T-helper 17 cell (primary cell): ENCODE measurements around the gene RASSF3. TPM values are rescaled to one million over a fixed set of nuclear protein-coding genes. Genes with fewer than 3 reads are reported as not detected.
"Not testable (repeated sequence)": the region's sequence is repeated elsewhere in the genome, so short reads cannot be mapped to it uniquely, and the experiment has no call there.

ENCODE experiments used
- ATAC-seq: fragments of 150-1000 bp; cut with Tn5 transposase; 2 replicates; pipeline ENCODE4 v1.10.0; 2021; ENCODE audit warnings: mild to moderate bottlenecking, moderate library complexity
- DNase-seq, 3 donors: peaks; one replicate each; pipeline versions ENCODE4 v3.0.0 to v3.0.0-alpha.2; 2020 to 2021
- H3K9me3 ChIP-seq: one replicate; pipeline ENCODE4 v1.7.0; 2013; ENCODE audit warnings: low read length, mild to moderate bottlenecking; ENCODE audit not compliant: control insufficient read depth, poor library complexity, severe bottlenecking
- H3K27ac Mint-ChIP-seq: one replicate; pipeline ENCODE4 v1.8.0; 2022; ENCODE audit warnings: mild to moderate bottlenecking, moderate library complexity, mixed read lengths
- H3K27me3 Mint-ChIP-seq: one replicate; pipeline ENCODE4 v1.8.0; 2022; ENCODE audit warnings: mixed read lengths
- H3K36me3 Mint-ChIP-seq: one replicate; pipeline ENCODE4 v1.8.0; 2022; ENCODE audit warnings: low read depth, mixed read lengths
- H3K4me1 Mint-ChIP-seq: one replicate; pipeline ENCODE4 v1.8.0; 2022; ENCODE audit warnings: mild to moderate bottlenecking, mixed read lengths
- H3K4me3 Mint-ChIP-seq: one replicate; pipeline ENCODE4 v1.8.0; 2022; ENCODE audit warnings: mild to moderate bottlenecking, moderate library complexity, mixed read lengths
- total RNA-seq, 4 donors: library from RNA in 2 of 4; stranded (reverse) in 2 of 4; gene quantifications; one replicate each; pipeline ENCODE4 v1.2.3 and lab custom pipeline; 2022 to 2026

RASSF3 gene
- total RNA-seq, 2 donors from 2014 or later, result 114 to 116 TPM

GRCh38 chr12:64687816-64688215 is 77.5 kb downstream of the RASSF3 start:
- ATAC-seq, result no peak
- Mint-ChIP-seq H3K27me3 (no peaks in the 10 kb centered on the region), H3K36me3 (peaks cover 12% of the 10 kb centered on the region), H3K4me3 (peak overlapping the region; percentile 52), H3K27ac (peak overlapping the region; percentile 100), H3K4me1 (peaks cover 54% of the 10 kb centered on the region)
- no peak for DNase-seq
- no peaks in the 10 kb centered on the region for H3K9me3 ChIP-seq

GRCh38 chr12:64688219-64688618 is 77.9 kb downstream of the RASSF3 start:
- H3K36me3 Mint-ChIP-seq, result peaks cover 12% of the 10 kb centered on the region
- H3K4me1 Mint-ChIP-seq, result peaks cover 51% of the 10 kb centered on the region
- no peak for ATAC-seq

GRCh38 chr12:64688715-64689114 is 78.4 kb downstream of the RASSF3 start:
- Mint-ChIP-seq H3K27me3 (no peaks in the 10 kb centered on the region), H3K4me3 (peak overlapping the region; percentile 56), H3K4me1 (peaks cover 47% of the 10 kb centered on the region), H3K36me3 (peaks cover 11% of the 10 kb centered on the region), H3K27ac (peak overlapping the region; percentile 100)
- DNase-seq (no peak), ATAC-seq (no peak)
- no peaks in the 10 kb centered on the region for H3K9me3 ChIP-seq

More at GRCh38 chr12:64688219-64688618, 77.9 kb downstream of the RASSF3 start:
- H3K27ac Mint-ChIP-seq, result peak overlapping the region; percentile 100
- no peak for DNase-seq
- H3K9me3 ChIP-seq, result no peaks in the 10 kb centered on the region
- H3K27me3 Mint-ChIP-seq, result no peaks in the 10 kb centered on the region
- peak overlapping the region; percentile 52 for H3K4me3 Mint-ChIP-seq

GRCh38 chr12:64690236-64690635 is 79.9 kb downstream of the RASSF3 start:
- Mint-ChIP-seq H3K36me3 (peaks cover 14% of the 10 kb centered on the region), H3K27ac (peak overlapping the region; percentile 100), H3K4me1 (peaks cover 48% of the 10 kb centered on the region)
- ATAC-seq, DNase-seq, H3K9me3 ChIP-seq, H3K27me3 Mint-ChIP-seq, H3K4me3 Mint-ChIP-seq: not testable (repeated sequence)

- Mint-ChIP-seq H3K4me3 (no peak overlapping the region), H3K4me1 (peaks cover 43% of the 10 kb centered on the region), H3K36me3 (peaks cover 16% of the 10 kb centered on the region), H3K27ac (peak overlapping the region; percentile 100), H3K27me3 (no peaks in the 10 kb centered on the region)
- H3K9me3 ChIP-seq, result no peaks in the 10 kb centered on the region
- DNase-seq (no peak), ATAC-seq (no peak)
Measured at GRCh38 chr12:64691227-64691794, 81.0 kb downstream of the RASSF3 start.

- Mint-ChIP-seq H3K36me3 (peaks cover 16% of the 10 kb centered on the region), H3K4me3 (peak overlapping the region; percentile 63), H3K27me3 (no peaks in the 10 kb centered on the region), H3K4me1 (peaks cover 47% of the 10 kb centered on the region), H3K27ac (peak overlapping the region; percentile 88)
- ATAC-seq (no peak), DNase-seq (no peak)
- H3K9me3 ChIP-seq, result no peaks in the 10 kb centered on the region
Measured at GRCh38 chr12:64691795-64692583, 81.7 kb downstream of the RASSF3 start.

- no peak for ATAC-seq
- no peaks in the 10 kb centered on the region for H3K9me3 ChIP-seq
- Mint-ChIP-seq H3K27me3 (no peaks in the 10 kb centered on the region), H3K27ac (peak overlapping the region; percentile 95), H3K4me3 (peak overlapping the region; percentile 19), H3K36me3 (peaks cover 11% of the 10 kb centered on the region), H3K4me1 (peaks cover 39% of the 10 kb centered on the region)
- no peak for DNase-seq
Measured at GRCh38 chr12:64694130-64695040, 84.1 kb downstream of the RASSF3 start.

GRCh38 chr12:64695550-64695949 is 85.3 kb downstream of the RASSF3 start:
- ATAC-seq (no peak), DNase-seq (no peak)
- H3K27me3 Mint-ChIP-seq, result no peaks in the 10 kb centered on the region
- peaks cover 13% of the 10 kb centered on the region for H3K36me3 Mint-ChIP-seq
- no peak overlapping the region for H3K4me3 Mint-ChIP-seq
- no peaks in the 10 kb centered on the region for H3K9me3 ChIP-seq
- peaks cover 40% of the 10 kb centered on the region for H3K4me1 Mint-ChIP-seq
- peak overlapping the region; percentile 95 for H3K27ac Mint-ChIP-seq

GRCh38 chr12:64696080-64696741 is 85.9 kb downstream of the RASSF3 start:
- H3K27me3 Mint-ChIP-seq, result no peaks in the 10 kb centered on the region
- ATAC-seq (no peak), DNase-seq (no peak)
- peak overlapping the region; percentile 95 for H3K27ac Mint-ChIP-seq
- peaks cover 46% of the 10 kb centered on the region for H3K4me1 Mint-ChIP-seq
- H3K4me3 Mint-ChIP-seq, result no peak overlapping the region
- no peaks in the 10 kb centered on the region for H3K9me3 ChIP-seq
- peaks cover 13% of the 10 kb centered on the region for H3K36me3 Mint-ChIP-seq

- DNase-seq (no peak), ATAC-seq (no peak)
- Mint-ChIP-seq H3K27me3 (no peaks in the 10 kb centered on the region), H3K36me3 (peaks cover 5% of the 10 kb centered on the region), H3K27ac (peak overlapping the region; percentile 83), H3K4me3 (no peak overlapping the region), H3K4me1 (peaks cover 29% of the 10 kb centered on the region)
- H3K9me3 ChIP-seq, result no peaks in the 10 kb centered on the region
Measured at GRCh38 chr12:64699504-64700115, 89.3 kb downstream of the RASSF3 start.

- Mint-ChIP-seq H3K27ac (peak overlapping the region; percentile 83), H3K36me3 (peaks cover 2% of the 10 kb centered on the region), H3K4me3 (peak overlapping the region; percentile 71), H3K27me3 (no peaks in the 10 kb centered on the region), H3K4me1 (peaks cover 23% of the 10 kb centered on the region)
- ATAC-seq (no peak), DNase-seq (no peak)
- no peaks in the 10 kb centered on the region for H3K9me3 ChIP-seq
Measured at GRCh38 chr12:64700532-64700931, 90.2 kb downstream of the RASSF3 start.

GRCh38 chr12:64701283-64701682 is 91.0 kb downstream of the RASSF3 start:
- H3K9me3 ChIP-seq, result no peaks in the 10 kb centered on the region
- peak overlapping the region; percentile 71 for H3K4me3 Mint-ChIP-seq
- H3K4me1 Mint-ChIP-seq, result peaks cover 23% of the 10 kb centered on the region
- peak overlapping the region; percentile 83 for H3K27ac Mint-ChIP-seq
- H3K36me3 Mint-ChIP-seq, result peaks cover 2% of the 10 kb centered on the region
- H3K27me3 Mint-ChIP-seq, result no peaks in the 10 kb centered on the region
- DNase-seq (no peak), ATAC-seq (peak; percentile 37)
